SK-N-SH (cell line): ENCODE data around the gene PLCH1. TPM values are rescaled to one million over a fixed set of nuclear protein-coding genes. Genes with fewer than 3 reads are reported as not detected.

Source experiments
- CTCF ChIA-PET: fragments of 300-600, 350-600 bp; formaldehyde crosslinking; extraction: SDS; loops from one replicate; lab custom pipeline; 2021; lab: Yijun Ruan, JAX
- POLR2A ChIA-PET: fragments of 350-600 bp; sonication (Branson Sonifier 250); formaldehyde crosslinking; extraction: SDS; loops from one replicate; lab custom pipeline; 2020; ENCODE audit warnings: antibody characterized with exemption, inconsistent platforms; lab: Yijun Ruan, JAX
- DNase-seq: peaks from one replicate; pipeline ENCODE4 v3.0.0; 2012
- H2AFZ ChIP-seq: fragments of 200-600 bp; sonication (generic); 2 replicates; pipeline ENCODE4 v1.8.1; 2016; ENCODE audit warnings: antibody characterized with exemption, mild to moderate bottlenecking, low read depth
- H3F3A ChIP-seq: fragments of 200-600 bp; sonication (generic); replicated peaks from 2 replicates; pipeline ENCODE3; 2016; ENCODE audit warnings: antibody characterized with exemption, mild to moderate bottlenecking; ENCODE audit not compliant: insufficient read depth
- H3K27ac ChIP-seq, 2 experiments: fragments of 200-500 bp in 1 of 2; fragments of 200-600 bp in 1 of 2; sonication (Bioruptor generic) in 1 of 2; sonication (generic), shearing (Covaris generic) in 1 of 2; 2 replicates each; pipeline versions ENCODE4 v1.5.1 to v1.6.1; 2014 to 2016; ENCODE audit warnings: low read depth in 2 of 2, inconsistent platforms in 1 of 2, low read length in 1 of 2, mild to moderate bottlenecking in 1 of 2, mixed read lengths in 1 of 2
- H3K27me3 ChIP-seq: fragments of 200-600 bp; sonication (generic), shearing (Covaris generic); 2 replicates; pipeline ENCODE4 v1.6.1; 2016; ENCODE audit warnings: mixed run types; ENCODE audit not compliant: insufficient read depth
- H3K36me3 ChIP-seq, 2 experiments: fragments of 200-500 bp in 1 of 2; fragments of 200-600 bp in 1 of 2; sonication (Bioruptor generic) in 1 of 2; sonication (generic) in 1 of 2; replicated peaks in 1 of 2; 2 replicates each; pipeline versions ENCODE3 to v1.5.1; 2014 to 2016; ENCODE audit warnings: low read length in 1 of 2, mild to moderate bottlenecking in 1 of 2; ENCODE audit not compliant: insufficient read depth in 2 of 2, control insufficient read depth in 1 of 2
- H3K4me1 ChIP-seq, 2 experiments: fragments of 200-500 bp in 1 of 2; fragments of 200-600 bp in 1 of 2; sonication (Bioruptor generic) in 1 of 2; sonication (generic), shearing (Covaris generic) in 1 of 2; 2 replicates each; pipeline versions ENCODE4 v1.5.1 to v1.6.1; 2014 to 2016; ENCODE audit warnings: low read depth in 1 of 2, low read length in 1 of 2, mixed run types in 1 of 2; ENCODE audit not compliant: insufficient read depth in 2 of 2, control insufficient read depth in 1 of 2
- H3K4me2 ChIP-seq: fragments of 200-600 bp; sonication (generic), shearing (Covaris generic); 2 replicates; pipeline ENCODE4 v1.6.1; 2017; ENCODE audit warnings: mixed run types
- H3K4me3 ChIP-seq, 2 experiments: fragments of 200-500 bp in 1 of 2; fragments of 200-600 bp in 1 of 2; sonication (Bioruptor generic) in 1 of 2; sonication (generic), shearing (Covaris generic) in 1 of 2; 2 replicates each; pipeline versions ENCODE4 v1.5.1 to v1.8.1; 2014 to 2016; ENCODE audit warnings: low read depth in 2 of 2, inconsistent platforms in 1 of 2, low read length in 1 of 2, mild to moderate bottlenecking in 1 of 2, mixed read lengths in 1 of 2, moderate library complexity in 1 of 2
- H3K79me2 ChIP-seq: fragments of 200-600 bp; sonication (generic); 2 replicates; pipeline ENCODE4 v1.8.1; 2017; ENCODE audit warnings: mild to moderate bottlenecking; ENCODE audit not compliant: insufficient read depth
- H3K9ac ChIP-seq: fragments of 200-600 bp; sonication (generic); 2 replicates; pipeline ENCODE4 v1.6.1; 2017; ENCODE audit warnings: mixed run types
- H3K9me2 ChIP-seq: fragments of 200-600 bp; sonication (generic); 2 replicates; pipeline ENCODE4 v1.6.1; 2017; ENCODE audit warnings: mixed run types
- H3K9me3 ChIP-seq: fragments of 200-600 bp; sonication (generic); 2 replicates; pipeline ENCODE4 v1.6.1; 2017; ENCODE audit warnings: mixed run types, mild to moderate bottlenecking, moderate library complexity
- H4K20me1 ChIP-seq: fragments of 200-600 bp; sonication (generic); 2 replicates; pipeline ENCODE4 v1.6.1; 2017; ENCODE audit warnings: mild to moderate bottlenecking, mixed run types; ENCODE audit not compliant: insufficient read depth
- EZH2phosphoT487 ChIP-seq: fragments of 200-600 bp; sonication (generic); IDR thresholded peaks from 2 replicates; pipeline ENCODE4 v1.6.1; 2017; ENCODE audit warnings: low read depth, mixed run types, mild to moderate bottlenecking, antibody characterized with exemption, moderate library complexity, borderline replicate concordance
- FOSL2 ChIP-seq: IDR thresholded peaks from 2 replicates; pipeline ENCODE4 v1.4.0; 2012; ENCODE audit warnings: low read depth, mild to moderate bottlenecking, moderate library complexity, borderline replicate concordance
- FOXJ3 ChIP-seq: sonication (generic); formaldehyde crosslinking; IDR thresholded peaks from 2 replicates; pipeline ENCODE4 v1.5.1; 2020; ENCODE audit warnings: mild to moderate bottlenecking, missing genetic modification reagents
- FOXM1 ChIP-seq: IDR thresholded peaks from 2 replicates; pipeline ENCODE4 v1.4.0; 2012; ENCODE audit warnings: low read depth, mild to moderate bottlenecking
- GABPA ChIP-seq: IDR thresholded peaks from 2 replicates; pipeline ENCODE4 v1.4.0; 2012; ENCODE audit warnings: low read depth, mild to moderate bottlenecking
- JUND ChIP-seq: IDR thresholded peaks from 2 replicates; pipeline ENCODE4 v1.4.0; 2012
- MXI1 ChIP-seq: IDR thresholded peaks from 2 replicates; pipeline ENCODE4 v1.6.1; 2012; ENCODE audit warnings: mild to moderate bottlenecking, low read depth, low read length, improper control_type of control experiment
- NRF1 ChIP-seq: IDR thresholded peaks from 2 replicates; pipeline ENCODE4 v1.6.1; 2012; ENCODE audit warnings: low read depth, mild to moderate bottlenecking, low read length
- RCOR1 ChIP-seq: fragments of 150-350 bp; IDR thresholded peaks from 2 replicates; pipeline ENCODE4 v1.6.1; 2017; ENCODE audit warnings: antibody characterized with exemption, low read length
- RFX5 ChIP-seq: IDR thresholded peaks from 2 replicates; pipeline ENCODE4 v1.6.1; 2012; ENCODE audit warnings: mild to moderate bottlenecking, improper control_type of control experiment, low read length
- YY1 ChIP-seq: IDR thresholded peaks from 2 replicates; pipeline ENCODE4 v1.4.0; 2012; ENCODE audit warnings: low read depth, mild to moderate bottlenecking
- WGBS: methylation state at CpG from one replicate; pipeline ENCODE4 v1.1.6; 2017; ENCODE audit warnings: low lambda C conversion rate; 5-methylcytosine and 5-hydroxymethylcytosine counted together
- polyA plus RNA-seq, 3 experiments: library from polyadenylated mRNA; depleted of rRNA; stranded (reverse); fragments of >200 nt; gene quantifications; 2 replicates each; pipeline ENCODE4 v1.2.3, GENCODE V29; 2012

Gene PLCH1
- polyA plus RNA-seq, 1 of the 3 experiments (the other 2 are of a cell fraction) = 0.26 TPM

- TF ChIP-seq FOXJ3 (no peak), YY1 (no peak), MXI1 (peak; percentile 50; the same call in 1 of the 2 replicates), RFX5 (no peak), NRF1 (peak; percentile 84), EZH2phosphoT487 (no peak), RCOR1 (no peak), JUND (no peak)
- Histone ChIP-seq H3K9me3 (no peaks in the 10 kb centered on the region), H4K20me1 (no peaks in the 10 kb centered on the region), H3K79me2 (no peaks in the 10 kb centered on the region), H3K9me2 (no peaks in the 10 kb centered on the region), H3K9ac (peak overlapping the region; percentile 49), H3K4me3 (peak overlapping the region; percentile 79 to 82), H3K4me1 (peaks cover 0 to 6% of the 10 kb centered on the region in 2 experiments; a peak in 1 of 4 replicates), H3K27ac (peak overlapping the region in 1 of 2 experiments; percentile 53; a peak in 1 of 4 replicates), H2AFZ (peak overlapping the region; percentile 99), H3F3A (no peaks in the 10 kb centered on the region), H3K4me2 (peak overlapping the region; percentile 98), H3K36me3 (no peaks in the 10 kb centered on the region), H3K27me3 (peaks cover 13% of the 10 kb centered on the region; the same call in 1 of the 2 replicates)
- WGBS = 1% methylated on average over 20 of the region's 48 CpGs
- CTCF ChIA-PET = interaction anchor here (1.2 to 1.6 kb wide), 3 partner anchors 8 to 126 kb away, joined by 3 to 4 read pairs (median 3); no protein-coding TSS in a partner anchor
- POLR2A ChIA-PET = no interaction called here
- peak; percentile 93 for DNase-seq
These were observed 753 bp downstream of the PLCH1 start for GRCh38 chr3:155744010-155744625.

- Histone ChIP-seq H3K9me2 (no peaks in the 10 kb centered on the region), H3K27ac (no peak overlapping the region), H3F3A (no peaks in the 10 kb centered on the region), H4K20me1 (no peaks in the 10 kb centered on the region), H3K4me2 (peak overlapping the region; percentile 98)
- no peak for TF ChIP-seq FOSL2
- TF ChIP-seq RFX5 = 0 out of 2 replicates have a peak, but pooled peaks have one; percentile 14
- TF ChIP-seq GABPA = no peak
- TF ChIP-seq FOXM1 = no peak
- TF ChIP-seq, all 33 proteins: peak for 1
- peak overlapping the region; percentile 99 for H2AFZ ChIP-seq
- peaks cover 0 to 6% of the 10 kb centered on the region in 2 experiments; a peak in 1 of 4 replicates for H3K4me1 ChIP-seq
- DNase-seq = peak; percentile 23
- ChIA-PET CTCF (interaction anchor here (1.2 to 1.6 kb wide), 3 partner anchors 9 to 126 kb away, joined by 3 to 4 read pairs (median 3); no protein-coding TSS in a partner anchor), POLR2A (no interaction called here)
- WGBS = 25% methylated on average over 8 of the region's 8 CpGs
- H3K79me2 ChIP-seq = no peaks in the 10 kb centered on the region
- H3K9me3 ChIP-seq = no peaks in the 10 kb centered on the region
- peak overlapping the region; percentile 79 to 82 for H3K4me3 ChIP-seq
- peaks cover 13% of the 10 kb centered on the region; the same call in 1 of the 2 replicates for H3K27me3 ChIP-seq
- peak overlapping the region; percentile 49; the same call in 1 of the 2 replicates for H3K9ac ChIP-seq
- H3K36me3 ChIP-seq = no peaks in the 10 kb centered on the region
These were observed 1.3 kb downstream of the PLCH1 start for GRCh38 chr3:155743606-155744005.
